ENCODE measurements around the gene CCDC92. TPM values are rescaled to one million over a fixed set of nuclear protein-coding genes. Genes with fewer than 3 reads are reported as not detected.

CCDC92 gene
- polyA plus RNA-seq, 3 donors, result 4.4 to 11.6 (median 5.5) TPM

DNA sequence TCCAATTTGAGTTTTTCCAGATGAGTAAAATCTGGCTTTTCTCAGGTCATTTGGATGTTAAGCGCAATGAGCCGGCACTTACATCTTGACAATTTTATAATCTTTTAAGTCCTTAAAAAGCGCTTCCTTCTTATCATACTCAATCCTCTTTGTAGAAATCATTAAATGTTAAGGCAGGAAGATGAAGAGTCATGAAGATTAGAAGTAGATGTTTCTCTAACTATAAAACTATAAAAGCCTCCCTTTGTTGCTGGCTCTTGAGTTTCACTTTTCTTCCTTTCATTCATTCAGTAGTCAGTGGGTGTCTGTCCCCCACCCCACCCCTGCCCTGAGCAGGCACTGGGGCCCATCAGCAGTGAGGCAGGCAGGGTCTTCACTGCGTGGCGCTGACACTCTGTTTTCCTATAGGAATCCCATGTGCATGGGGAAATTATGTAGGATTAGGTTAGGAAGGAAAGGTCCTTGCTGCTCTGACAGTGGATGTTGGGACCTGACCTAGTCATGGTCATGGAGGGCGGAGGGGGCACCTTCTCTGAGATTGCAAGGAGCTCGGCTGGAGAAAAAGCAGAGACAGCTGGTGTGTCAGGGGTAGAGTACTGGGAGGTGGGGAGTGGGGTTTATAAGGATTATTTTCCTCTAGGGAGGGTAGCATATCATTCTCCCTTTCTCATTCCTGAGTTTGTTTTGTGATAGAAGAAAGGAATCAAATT, 65.8 kb downstream of the CCDC92 start:
- TF ChIP-seq, protein P1, sequence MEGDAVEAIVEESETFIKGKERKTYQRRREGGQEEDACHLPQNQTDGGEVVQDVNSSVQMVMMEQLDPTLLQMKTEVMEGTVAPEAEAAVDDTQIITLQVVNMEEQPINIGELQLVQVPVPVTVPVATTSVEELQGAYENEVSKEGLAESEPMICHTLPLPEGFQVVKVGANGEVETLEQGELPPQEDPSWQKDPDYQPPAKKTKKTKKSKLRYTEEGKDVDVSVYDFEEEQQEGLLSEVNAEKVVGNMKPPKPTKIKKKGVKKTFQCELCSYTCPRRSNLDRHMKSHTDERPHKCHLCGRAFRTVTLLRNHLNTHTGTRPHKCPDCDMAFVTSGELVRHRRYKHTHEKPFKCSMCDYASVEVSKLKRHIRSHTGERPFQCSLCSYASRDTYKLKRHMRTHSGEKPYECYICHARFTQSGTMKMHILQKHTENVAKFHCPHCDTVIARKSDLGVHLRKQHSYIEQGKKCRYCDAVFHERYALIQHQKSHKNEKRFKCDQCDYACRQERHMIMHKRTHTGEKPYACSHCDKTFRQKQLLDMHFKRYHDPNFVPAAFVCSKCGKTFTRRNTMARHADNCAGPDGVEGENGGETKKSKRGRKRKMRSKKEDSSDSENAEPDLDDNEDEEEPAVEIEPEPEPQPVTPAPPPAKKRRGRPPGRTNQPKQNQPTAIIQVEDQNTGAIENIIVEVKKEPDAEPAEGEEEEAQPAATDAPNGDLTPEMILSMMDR (IDR thresholded peaks at IDR 0.05), result no peak
- Histone ChIP-seq H3K27ac (ENCODE audit: low read depth in 1 of 2, low read length in 2 of 2) (no peak overlapping the region), H3K79me2 (ENCODE audit: insufficient read depth, low read length) (no peaks in the 10 kb centered on the region), H3K4me1 (ENCODE audit: control insufficient read depth in 1 of 2, insufficient read depth in 2 of 2, low read length in 2 of 2) (no peaks in the 10 kb centered on the region), H3K9ac (ENCODE audit: insufficient read depth, low read length, poor library complexity, severe bottlenecking) (no peak overlapping the region), H3K4me2 (replicated peaks; ENCODE audit: extremely low read depth, low read length, poor library complexity, severe bottlenecking) (no peak overlapping the region), H3K9me3 (replicated peaks in 1 of 2; ENCODE audit: control insufficient read depth in 1 of 2, insufficient read depth in 1 of 2, low read length in 2 of 2) (no peaks in the 10 kb centered on the region), H2AFZ (ENCODE audit: insufficient read depth, low read depth, low read length, poor library complexity, severe bottlenecking) (no peak overlapping the region), H3K27me3 (ENCODE audit: control insufficient read depth in 2 of 2, insufficient read depth in 2 of 2, low read length in 2 of 2) (no peaks in the 10 kb centered on the region), H3K4me3 (replicated peaks in 1 of 3; ENCODE audit: low read depth in 2 of 3, low read length in 3 of 3) (no peak overlapping the region), H3K36me3 (replicated peaks in 1 of 2; ENCODE audit: control insufficient read depth in 1 of 2, insufficient read depth in 2 of 2, low read length in 2 of 2) (no peaks in the 10 kb centered on the region), H4K20me1 (ENCODE audit: insufficient read depth, low read length) (no peaks in the 10 kb centered on the region)
- DNase-seq, result no peak
- H3K36me3 Mint-ChIP-seq, result no peaks in the 10 kb centered on the region
- no peak overlapping the region for H3K27ac Mint-ChIP-seq
- no peaks in the 10 kb centered on the region for H3K4me1 Mint-ChIP-seq
- intact Hi-C loops (cut with micrococcal nuclease), result loop anchor here in 1 of 2 donors (5.0 kb wide), 1 partner anchor 75 kb away; no protein-coding TSS in a partner anchor
- H3K9me3 Mint-ChIP-seq, result no peaks in the 10 kb centered on the region
- peaks cover 2 to 9% (median 3%) of the 10 kb centered on the region in 3 donors for H3K27me3 Mint-ChIP-seq (ENCODE audit: low read depth in 3 of 3)
- no peak overlapping the region for H3K4me3 Mint-ChIP-seq
- 93% methylated on average over 2 of the region's 7 CpGs for WGBS (ENCODE audit: insufficient coverage)

DNA sequence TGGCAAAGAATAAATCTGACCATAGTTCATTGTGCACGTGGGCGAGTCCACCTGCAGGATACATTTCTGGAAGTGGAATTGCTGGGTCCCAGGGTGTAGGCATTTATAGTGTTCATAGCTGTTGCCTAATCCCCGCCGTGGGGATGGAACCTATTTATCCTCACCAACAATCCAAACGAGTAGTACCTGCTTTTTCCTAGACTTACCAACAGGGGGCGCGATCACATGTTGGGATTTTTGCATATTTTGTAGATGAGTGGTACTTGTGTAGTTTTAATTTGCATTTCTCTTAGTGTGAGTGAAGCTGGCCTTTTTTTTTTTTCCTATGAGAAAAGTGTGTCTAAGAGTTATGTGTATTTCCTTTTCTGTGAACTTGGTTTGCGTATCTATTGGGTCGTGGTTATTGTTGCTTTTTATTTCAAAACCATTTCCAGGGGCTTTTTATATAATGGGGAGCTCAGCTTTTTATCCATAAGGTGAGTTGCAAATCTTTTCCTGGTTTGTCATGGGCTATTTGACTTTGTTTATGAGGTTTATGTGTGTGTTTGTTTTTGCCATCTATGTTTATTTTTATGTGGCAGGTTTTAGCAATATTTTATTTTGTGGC, 67.2 kb downstream of the CCDC92 start:
- intact Hi-C loops (cut with micrococcal nuclease), result loop anchor here in 1 of 2 donors (5.0 kb wide), 1 partner anchor 77 kb away; no protein-coding TSS in a partner anchor
- Mint-ChIP-seq H3K4me3 (no peak overlapping the region), H3K9me3 (no peaks in the 10 kb centered on the region), H3K36me3 (no peaks in the 10 kb centered on the region), H3K27me3 (ENCODE audit: low read depth in 3 of 3) (peaks cover 2 to 9% (median 3%) of the 10 kb centered on the region in 3 donors), H3K27ac (no peak overlapping the region), H3K4me1 (peaks cover 4% of the 10 kb centered on the region)
- no peak overlapping the region for H3K27ac ChIP-seq (ENCODE audit: low read depth in 1 of 2, low read length in 2 of 2)
- H3K9ac ChIP-seq (ENCODE audit: insufficient read depth, low read length, poor library complexity, severe bottlenecking), result no peak overlapping the region
- no peaks in the 10 kb centered on the region for H3K79me2 ChIP-seq (ENCODE audit: insufficient read depth, low read length)
- no CpG with 5 or more reads among the region's 9 CpGs for WGBS (ENCODE audit: insufficient coverage)
- no peak overlapping the region for H2AFZ ChIP-seq (ENCODE audit: insufficient read depth, low read depth, low read length, poor library complexity, severe bottlenecking)
- H3K4me2 ChIP-seq (replicated peaks; ENCODE audit: extremely low read depth, low read length, poor library complexity, severe bottlenecking), result no peak overlapping the region
- no peaks in the 10 kb centered on the region for H3K27me3 ChIP-seq (ENCODE audit: control insufficient read depth in 2 of 2, insufficient read depth in 2 of 2, low read length in 2 of 2)
- no peaks in the 10 kb centered on the region for H3K9me3 ChIP-seq (replicated peaks in 1 of 2; ENCODE audit: control insufficient read depth in 1 of 2, insufficient read depth in 1 of 2, low read length in 2 of 2)
- H3K4me1 ChIP-seq (ENCODE audit: control insufficient read depth in 1 of 2, insufficient read depth in 2 of 2, low read length in 2 of 2), result no peaks in the 10 kb centered on the region
- H3K4me3 ChIP-seq (replicated peaks in 1 of 3; ENCODE audit: low read depth in 2 of 3, low read length in 3 of 3), result no peak overlapping the region
- DNase-seq, result peak; percentile 39 to 58 (median 41)
- H3K36me3 ChIP-seq (replicated peaks in 1 of 2; ENCODE audit: control insufficient read depth in 1 of 2, insufficient read depth in 2 of 2, low read length in 2 of 2), result no peaks in the 10 kb centered on the region
- H4K20me1 ChIP-seq (ENCODE audit: insufficient read depth, low read length), result no peaks in the 10 kb centered on the region
- TF ChIP-seq, protein P1 (IDR thresholded peaks at IDR 0.05), result peak; percentile 89

All from CD14-positive monocyte (primary cell).